Stimulated activated CD8-positive, alpha-beta memory T cell treated with anti-CD3 and anti-CD28 coated beads, Interleukin-12 subunit alpha, Interleukin-12 subunit beta, amount 100 ng/mL, for 1 hour (primary cell): ENCODE data around the gene ZEB2.

Source experiments
- DNase-seq: peaks from one replicate; pipeline ENCODE4 v3.0.0-alpha.2; 2020; ENCODE audit warnings: low read depth

ZEB2 gene

GRCh38 chr2:144449028-144449406 is 70.9 kb downstream of the ZEB2 start:
- DNase-seq = no peak

- no peak for DNase-seq
Observed at GRCh38 chr2:144448389-144449027, 71.4 kb downstream of the ZEB2 start.

- DNase-seq = no peak
Observed at GRCh38 chr2:144447535-144447934, 72.4 kb downstream of the ZEB2 start.

- DNase-seq = no peak
Observed at GRCh38 chr2:144446136-144446535, 73.8 kb downstream of the ZEB2 start.

- no peak for DNase-seq
Observed at GRCh38 chr2:144445196-144445595, 74.7 kb downstream of the ZEB2 start.

- DNase-seq = no peak
Observed at GRCh38 chr2:144443837-144444817, 75.8 kb downstream of the ZEB2 start.

- DNase-seq = no peak
Observed at GRCh38 chr2:144441711-144442141, 78.2 kb downstream of the ZEB2 start.

- no peak for DNase-seq
Observed at GRCh38 chr2:144439993-144440392, 79.9 kb downstream of the ZEB2 start.

- no peak for DNase-seq
Observed at GRCh38 chr2:144438801-144439631, 80.9 kb downstream of the ZEB2 start.

- no peak for DNase-seq
Observed at GRCh38 chr2:144437636-144438035, 82.3 kb downstream of the ZEB2 start.

- no peak for DNase-seq
Observed at GRCh38 chr2:144434425-144435222, 85.3 kb downstream of the ZEB2 start.

- DNase-seq = no peak
Observed at GRCh38 chr2:144432921-144433320, 87.0 kb downstream of the ZEB2 start.

- no peak for DNase-seq
Observed at GRCh38 chr2:144431998-144432397, 87.9 kb downstream of the ZEB2 start.

- no peak for DNase-seq
Observed at GRCh38 chr2:144431392-144431783, 88.5 kb downstream of the ZEB2 start.

GRCh38 chr2:144430722-144431391 is 89.1 kb downstream of the ZEB2 start:
- DNase-seq = no peak

GRCh38 chr2:144429396-144430112 is 90.4 kb downstream of the ZEB2 start:
- no peak for DNase-seq

GRCh38 chr2:144426981-144427479 is 92.9 kb downstream of the ZEB2 start:
- DNase-seq = no peak

- no peak for DNase-seq
Observed at GRCh38 chr2:144426355-144426754, 93.6 kb downstream of the ZEB2 start.

- DNase-seq = no peak
Observed at GRCh38 chr2:144424559-144425240, 95.2 kb downstream of the ZEB2 start.
